Measurements from ENCODE around the gene NOX5.

Gene NOX5

DNA sequence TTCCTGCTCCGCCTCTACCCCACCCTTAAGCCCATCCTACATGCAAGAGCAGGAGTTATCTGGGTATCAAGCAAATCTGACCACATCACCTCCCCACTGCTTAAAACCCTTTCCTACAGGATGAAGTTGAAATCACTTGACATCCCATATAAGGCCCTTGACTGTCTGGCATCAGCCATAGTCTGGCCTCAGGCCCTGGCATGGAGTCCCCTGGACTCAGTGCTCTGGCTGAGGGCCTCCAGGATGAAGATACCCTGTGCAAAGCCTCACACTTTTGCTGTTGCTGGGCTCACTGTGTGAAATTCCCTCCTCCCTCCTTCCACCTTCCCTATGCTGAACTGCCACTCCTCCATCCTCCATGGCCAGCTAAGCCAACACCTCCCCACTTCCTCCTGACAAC, 80.8 kb downstream of the NOX5 start:
- no peak overlapping the region for H3K4me3 ChIP-seq (ENCODE audit: low read depth in 1 of 2, low read length in 2 of 2)
- no peaks in the 10 kb centered on the region for H3K27me3 ChIP-seq (ENCODE audit: control insufficient read depth in 1 of 2, insufficient read depth in 2 of 2, low read length in 2 of 2)
- no peak overlapping the region for H3K27ac ChIP-seq (ENCODE audit: low read depth, low read length)
- H3K36me3 ChIP-seq (ENCODE audit: insufficient read depth, low read length): no peaks in the 10 kb centered on the region
- H3K9me3 ChIP-seq (ENCODE audit: low read length): no peaks in the 10 kb centered on the region
- no peaks in the 10 kb centered on the region for H3K4me1 ChIP-seq (ENCODE audit: insufficient read depth, low read length)
- H3K9ac ChIP-seq (ENCODE audit: low read length): no peak overlapping the region

DNA sequence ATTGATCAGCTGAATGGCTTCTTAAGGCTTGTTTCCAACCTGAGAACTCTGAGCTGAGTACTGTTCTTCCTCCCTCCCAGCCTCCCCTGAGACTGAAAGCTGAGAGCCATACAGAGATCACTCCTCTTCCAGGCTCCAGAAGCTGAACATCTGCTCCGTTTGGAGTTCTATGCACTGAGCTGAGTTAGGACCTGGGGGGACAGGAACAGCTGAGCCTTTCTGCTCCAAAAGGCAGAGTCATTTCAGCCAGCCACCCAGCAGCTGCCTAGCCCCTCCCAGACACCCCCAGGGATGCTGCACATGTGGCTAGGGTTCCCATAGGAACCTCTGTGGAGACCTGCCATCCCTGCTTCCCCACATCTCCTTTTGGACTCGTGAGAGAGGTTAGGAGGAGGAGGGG, 81.7 kb downstream of the NOX5 start:
- H3K4me1 ChIP-seq (ENCODE audit: insufficient read depth, low read length): no peaks in the 10 kb centered on the region
- no peaks in the 10 kb centered on the region for H3K9me3 ChIP-seq (ENCODE audit: low read length)
- H3K27ac ChIP-seq (ENCODE audit: low read depth, low read length): no peak overlapping the region
- H3K4me3 ChIP-seq (ENCODE audit: low read depth in 1 of 2, low read length in 2 of 2): no peak overlapping the region
- H3K27me3 ChIP-seq (ENCODE audit: control insufficient read depth in 1 of 2, insufficient read depth in 2 of 2, low read length in 2 of 2): no peaks in the 10 kb centered on the region
- H3K36me3 ChIP-seq (ENCODE audit: insufficient read depth, low read length): no peaks in the 10 kb centered on the region
- H3K9ac ChIP-seq (ENCODE audit: low read length): no peak overlapping the region

DNA sequence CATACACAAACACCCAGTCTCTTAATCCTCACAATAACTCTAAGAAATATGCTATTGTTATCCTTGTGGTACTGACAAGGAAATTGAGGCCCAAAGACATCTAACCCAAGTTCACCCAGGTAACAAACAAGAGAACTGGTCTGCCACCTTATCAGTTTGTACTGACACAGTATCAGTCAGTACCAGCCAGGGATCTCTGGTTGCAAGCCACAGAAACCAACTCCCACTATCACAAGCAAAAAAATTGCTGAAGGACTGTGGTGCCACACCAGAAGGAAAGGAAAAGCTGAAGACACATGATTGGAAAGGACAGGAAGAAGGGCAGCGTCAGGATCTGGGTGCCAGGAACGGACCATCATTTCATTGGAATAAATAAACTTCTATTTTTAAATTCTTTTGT, 82.1 kb downstream of the NOX5 start:
- Histone ChIP-seq H3K36me3 (ENCODE audit: insufficient read depth, low read length) (no peaks in the 10 kb centered on the region), H3K27me3 (ENCODE audit: control insufficient read depth in 1 of 2, insufficient read depth in 2 of 2, low read length in 2 of 2) (no peaks in the 10 kb centered on the region), H3K4me1 (ENCODE audit: insufficient read depth, low read length) (no peaks in the 10 kb centered on the region), H3K27ac (ENCODE audit: low read depth, low read length) (no peak overlapping the region), H3K9me3 (ENCODE audit: low read length) (no peaks in the 10 kb centered on the region), H3K9ac (ENCODE audit: low read length) (no peak overlapping the region), H3K4me3 (ENCODE audit: low read depth in 1 of 2, low read length in 2 of 2) (no peak overlapping the region)

DNA sequence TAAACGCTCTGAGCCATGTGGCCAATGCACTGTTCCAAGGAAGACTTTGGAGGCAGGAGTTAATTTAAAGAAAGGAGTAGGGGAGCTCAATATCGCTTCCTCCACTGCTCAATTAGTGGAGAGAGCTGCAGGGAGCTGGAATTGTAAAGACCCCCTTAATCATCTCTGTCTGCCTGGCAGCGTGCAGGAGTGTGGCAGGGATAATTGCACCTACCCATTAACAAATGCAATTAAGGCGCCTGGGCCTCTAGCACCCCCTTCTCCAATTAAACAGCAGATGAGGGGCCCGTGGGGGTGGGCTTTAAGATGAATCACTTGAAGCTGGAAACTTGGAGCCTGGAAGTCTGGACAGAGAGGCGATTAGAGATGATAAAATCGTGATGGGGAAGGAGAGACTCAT, 84.3 kb downstream of the NOX5 start:
- no peaks in the 10 kb centered on the region for H3K27me3 ChIP-seq (ENCODE audit: control insufficient read depth in 1 of 2, insufficient read depth in 2 of 2, low read length in 2 of 2)
- no peak overlapping the region for H3K4me3 ChIP-seq (ENCODE audit: low read depth in 1 of 2, low read length in 2 of 2)
- no peaks in the 10 kb centered on the region for H3K4me1 ChIP-seq (ENCODE audit: insufficient read depth, low read length)
- H3K9ac ChIP-seq (ENCODE audit: low read length): no peak overlapping the region
- H3K9me3 ChIP-seq (ENCODE audit: low read length): no peaks in the 10 kb centered on the region
- no peaks in the 10 kb centered on the region for H3K36me3 ChIP-seq (ENCODE audit: insufficient read depth, low read length)
- H3K27ac ChIP-seq (ENCODE audit: low read depth, low read length): no peak overlapping the region

DNA sequence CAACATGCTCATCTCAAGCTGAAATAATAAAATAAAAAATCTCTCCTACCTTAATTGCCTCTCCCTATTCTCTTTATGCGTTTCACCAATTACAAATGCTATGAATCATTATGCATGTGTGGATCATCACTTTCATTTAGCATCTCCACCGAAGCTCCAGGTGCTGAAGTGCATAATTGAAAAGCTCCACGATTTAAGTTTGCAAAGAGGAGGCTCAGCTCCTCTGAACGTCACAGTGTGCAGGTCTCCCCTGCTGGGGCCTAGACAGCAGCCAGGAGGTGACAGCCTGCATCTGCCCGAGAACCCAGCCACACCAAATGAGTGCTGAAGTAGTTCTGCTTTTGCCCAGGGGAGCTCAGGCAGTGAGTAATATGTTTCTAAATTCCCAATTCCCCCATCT, 85.4 kb downstream of the NOX5 start:
- Histone ChIP-seq H3K9ac (ENCODE audit: low read length) (no peak overlapping the region), H3K27me3 (ENCODE audit: control insufficient read depth in 1 of 2, insufficient read depth in 2 of 2, low read length in 2 of 2) (no peaks in the 10 kb centered on the region), H3K4me3 (ENCODE audit: low read depth in 1 of 2, low read length in 2 of 2) (no peak overlapping the region), H3K27ac (ENCODE audit: low read depth, low read length) (no peak overlapping the region), H3K36me3 (ENCODE audit: insufficient read depth, low read length) (no peaks in the 10 kb centered on the region), H3K9me3 (ENCODE audit: low read length) (no peaks in the 10 kb centered on the region), H3K4me1 (ENCODE audit: insufficient read depth, low read length) (no peaks in the 10 kb centered on the region)

DNA sequence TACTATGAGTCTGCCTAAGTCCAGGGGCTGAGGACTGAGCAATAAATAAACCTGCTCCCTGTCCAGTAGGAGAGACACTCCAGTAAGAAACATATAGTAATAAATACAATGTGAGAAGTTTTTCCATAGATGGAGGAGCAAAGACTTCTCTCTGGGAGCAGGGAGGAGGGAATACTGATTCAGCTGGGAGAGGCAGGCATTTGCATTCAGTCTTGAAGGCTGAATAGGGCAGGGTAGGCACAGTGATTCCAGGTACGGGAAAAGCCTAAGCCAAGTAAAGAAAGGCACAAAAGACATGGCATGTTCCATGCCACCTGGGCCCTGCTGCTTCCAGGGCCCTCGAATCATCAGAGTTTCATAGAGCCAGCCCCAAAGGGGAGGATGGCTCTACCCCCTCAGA, 86.3 kb downstream of the NOX5 start:
- Histone ChIP-seq H3K9ac (ENCODE audit: low read length) (no peak overlapping the region), H3K27ac (ENCODE audit: low read depth, low read length) (no peak overlapping the region), H3K9me3 (ENCODE audit: low read length) (no peaks in the 10 kb centered on the region), H3K27me3 (ENCODE audit: control insufficient read depth in 1 of 2, insufficient read depth in 2 of 2, low read length in 2 of 2) (no peaks in the 10 kb centered on the region), H3K4me3 (ENCODE audit: low read depth in 1 of 2, low read length in 2 of 2) (no peak overlapping the region), H3K4me1 (ENCODE audit: insufficient read depth, low read length) (no peaks in the 10 kb centered on the region), H3K36me3 (ENCODE audit: insufficient read depth, low read length) (no peaks in the 10 kb centered on the region)

DNA sequence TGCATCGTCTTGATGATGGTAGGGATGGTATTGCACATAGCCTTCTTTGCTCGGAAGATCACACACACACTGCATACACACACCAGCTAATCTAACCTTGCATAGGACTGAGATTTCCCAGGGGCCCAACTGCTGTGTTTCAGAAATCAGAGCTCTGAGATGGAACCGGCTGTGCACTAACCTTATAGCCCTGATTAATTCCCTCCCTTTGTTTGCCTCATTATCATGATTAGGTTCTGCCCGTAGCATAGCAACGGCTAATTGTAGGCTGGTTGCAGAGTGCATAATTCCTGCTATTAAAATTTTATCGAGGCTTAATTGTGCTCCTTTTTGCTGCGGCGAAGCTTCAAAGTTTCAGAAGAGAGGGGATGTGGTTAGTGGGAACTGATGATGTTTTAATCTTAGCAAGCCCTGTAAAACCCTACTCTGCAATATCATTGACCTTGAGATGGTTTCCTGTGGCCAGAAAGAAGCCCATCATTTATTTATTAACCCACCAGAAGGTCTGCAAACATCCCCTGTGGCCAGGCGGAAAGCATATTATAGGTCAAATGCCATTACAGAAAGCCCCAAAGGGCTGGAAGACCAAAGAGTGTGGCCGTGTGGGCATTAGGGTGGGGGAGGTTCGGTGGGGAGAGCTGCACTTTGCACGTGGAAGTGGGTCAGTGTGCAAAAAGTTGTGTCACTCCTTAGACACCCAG, 89.7 kb downstream of the NOX5 start:
- Histone ChIP-seq H3K4me3 (ENCODE audit: low read depth in 1 of 2, low read length in 2 of 2) (no peak overlapping the region), H3K9ac (ENCODE audit: low read length) (no peak overlapping the region), H3K27ac (ENCODE audit: low read depth, low read length) (no peak overlapping the region), H3K9me3 (ENCODE audit: low read length) (no peaks in the 10 kb centered on the region), H3K27me3 (ENCODE audit: control insufficient read depth in 1 of 2, insufficient read depth in 2 of 2, low read length in 2 of 2) (no peaks in the 10 kb centered on the region), H3K4me1 (ENCODE audit: insufficient read depth, low read length) (no peaks in the 10 kb centered on the region), H3K36me3 (ENCODE audit: insufficient read depth, low read length) (no peaks in the 10 kb centered on the region)

DNA sequence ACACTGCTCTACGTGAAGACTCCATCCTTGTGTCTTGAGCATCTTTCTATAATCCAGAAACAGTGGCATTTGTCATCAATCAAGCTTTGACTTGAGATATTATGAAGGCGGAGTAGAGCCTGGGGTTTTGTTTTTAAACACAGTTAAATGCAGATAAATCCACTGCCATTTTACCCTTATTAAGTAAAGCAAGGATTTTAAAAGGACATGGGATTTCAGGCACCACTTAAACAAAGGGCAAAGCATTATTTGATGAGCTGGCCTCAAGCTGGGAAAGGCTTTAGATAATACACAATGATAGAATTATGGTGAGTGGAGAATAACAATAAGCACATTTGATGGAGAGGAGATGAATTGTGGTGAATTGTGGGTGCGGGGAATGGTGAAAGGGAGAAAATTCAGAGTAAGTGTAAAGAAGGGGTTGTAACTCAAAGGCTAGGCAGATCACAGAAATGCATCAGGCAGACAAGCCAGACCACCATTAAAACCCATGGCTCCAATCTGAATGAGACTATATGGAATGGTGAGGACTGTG, 91.0 kb downstream of the NOX5 start:
- Histone ChIP-seq H3K27ac (ENCODE audit: low read depth, low read length) (no peak overlapping the region), H3K9ac (ENCODE audit: low read length) (no peak overlapping the region), H3K9me3 (ENCODE audit: low read length) (no peaks in the 10 kb centered on the region)

DNA sequence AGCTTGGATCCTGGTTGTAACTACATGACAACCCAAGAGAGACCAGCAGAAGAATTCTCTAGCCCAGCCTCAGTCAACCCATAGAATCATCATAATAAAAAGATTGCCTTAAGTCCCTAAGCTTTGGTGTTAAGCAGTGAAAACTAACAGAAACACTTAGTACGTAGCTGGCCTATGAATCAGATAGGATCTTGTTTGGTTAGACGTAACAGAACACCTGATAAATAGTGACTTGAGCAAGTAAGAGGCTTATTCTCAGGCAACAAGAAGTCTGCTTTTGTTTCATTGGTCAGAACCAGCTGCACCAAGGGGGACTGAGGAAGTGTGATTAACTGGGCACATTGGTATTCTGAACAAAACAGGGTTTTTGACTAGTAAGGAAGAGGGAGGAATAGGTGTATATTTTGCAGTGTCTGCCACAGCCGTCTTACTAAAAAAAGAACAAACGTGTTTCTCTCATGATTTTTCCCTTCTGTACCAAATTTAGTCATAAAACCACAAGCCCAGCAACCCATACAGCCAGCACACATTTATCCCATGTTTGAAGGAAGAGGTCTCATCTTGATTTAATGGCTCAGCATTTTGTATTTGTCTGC, 92.6 kb downstream of the NOX5 start:
- H3K4me1 ChIP-seq (ENCODE audit: insufficient read depth, low read length): no peaks in the 10 kb centered on the region

More for the DNA sequence above, 91.0 kb downstream of the NOX5 start:
- H3K4me3 ChIP-seq (ENCODE audit: low read depth in 1 of 2, low read length in 2 of 2): no peak overlapping the region
- H3K27me3 ChIP-seq (ENCODE audit: control insufficient read depth in 1 of 2, insufficient read depth in 2 of 2, low read length in 2 of 2): no peaks in the 10 kb centered on the region
- no peaks in the 10 kb centered on the region for H3K36me3 ChIP-seq (ENCODE audit: insufficient read depth, low read length)
- no peaks in the 10 kb centered on the region for H3K4me1 ChIP-seq (ENCODE audit: insufficient read depth, low read length)

More for the DNA sequence above, 92.6 kb downstream of the NOX5 start:
- H3K9ac ChIP-seq (ENCODE audit: low read length): no peak overlapping the region
- no peak overlapping the region for H3K4me3 ChIP-seq (ENCODE audit: low read depth in 1 of 2, low read length in 2 of 2)
- no peaks in the 10 kb centered on the region for H3K27me3 ChIP-seq (ENCODE audit: control insufficient read depth in 1 of 2, insufficient read depth in 2 of 2, low read length in 2 of 2)
- no peaks in the 10 kb centered on the region for H3K36me3 ChIP-seq (ENCODE audit: insufficient read depth, low read length)
- H3K9me3 ChIP-seq (ENCODE audit: low read length): no peaks in the 10 kb centered on the region
- H3K27ac ChIP-seq (ENCODE audit: low read depth, low read length): no peak overlapping the region

Measured in muscle layer of colon (tissue), 2 donors.